ENCODE results near the gene PLCL2. TPM values are rescaled to one million over a fixed set of nuclear protein-coding genes. Genes with fewer than 3 reads are reported as not detected.

The PLCL2 gene
- total RNA-seq, 3 donors from 2014 or later, result 15.0 to 35.0 (median 18.8) TPM

DNA sequence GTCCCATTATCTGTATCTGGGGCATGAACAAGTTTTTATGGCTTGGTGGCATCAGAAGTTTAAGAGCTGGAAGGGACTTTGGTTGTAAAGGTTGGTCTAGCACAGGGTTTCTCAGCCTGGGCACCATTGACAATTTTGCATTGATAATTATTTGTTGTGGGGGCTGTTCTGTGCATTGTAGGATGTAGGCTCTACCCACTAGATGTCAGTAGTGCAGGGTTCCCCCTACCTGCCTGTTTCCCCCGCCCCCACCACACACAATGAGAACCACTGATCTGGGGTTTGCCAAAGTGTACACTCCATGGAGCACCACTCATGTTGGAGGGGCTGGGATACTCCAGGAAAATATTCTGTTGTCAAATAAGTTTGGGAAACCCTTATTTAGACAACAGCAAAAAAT is 42.7 kb downstream of the PLCL2 start:
- intact Hi-C loops (cut with DNase I, micrococcal nuclease), result no loop called here
- Histone ChIP-seq H3K9me3 (no peaks in the 10 kb centered on the region), H3K4me1 (ENCODE audit: low read depth) (no peaks in the 10 kb centered on the region), H3K4me3 (no peak overlapping the region), H3K36me3 (ENCODE audit: low read depth) (no peaks in the 10 kb centered on the region)
- TF ChIP-seq CTCF (IDR thresholded peaks at IDR 0.05), result no peak
- ATAC-seq (no peak), DNase-seq (no peak)

DNA sequence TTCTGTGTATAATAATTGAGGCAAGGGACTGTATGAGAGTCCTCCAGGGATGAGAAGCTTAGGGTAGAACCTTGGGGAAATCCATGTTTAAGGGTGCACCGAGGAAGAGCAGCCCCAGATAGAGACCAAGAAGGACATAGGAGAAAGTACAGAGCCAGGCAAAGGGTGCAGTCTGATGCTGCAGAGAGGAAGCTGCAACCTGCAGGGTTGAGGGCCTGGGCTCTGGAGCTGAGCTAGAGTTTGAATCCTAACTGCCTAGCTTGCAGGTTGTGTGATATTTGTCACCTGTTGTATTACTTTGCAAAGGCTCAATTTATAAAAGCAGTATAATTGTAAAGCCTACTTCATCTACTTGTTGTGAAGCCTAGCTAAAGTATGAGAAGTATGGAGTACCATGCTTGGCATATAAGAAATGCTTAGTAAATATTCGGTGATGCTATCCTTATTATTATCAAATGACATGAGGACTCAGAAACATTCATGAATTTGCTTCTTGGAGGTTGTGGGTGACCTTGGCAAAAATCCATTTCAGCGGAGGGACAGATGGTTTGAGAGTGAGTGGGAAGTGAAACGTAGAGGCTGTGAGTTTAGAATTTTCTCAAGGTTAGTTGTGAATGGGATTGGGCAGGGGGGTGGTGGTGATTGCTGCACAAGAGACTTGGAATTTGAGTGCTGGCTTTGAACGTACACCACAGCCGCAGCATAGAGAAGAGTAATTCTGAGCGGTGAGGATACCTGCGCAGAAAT is 43.8 kb downstream of the PLCL2 start:
- H3K9me3 ChIP-seq, result no peaks in the 10 kb centered on the region
- intact Hi-C loops (cut with DNase I, micrococcal nuclease), result no loop called here
- H3K4me3 ChIP-seq, result no peak overlapping the region
- H3K4me1 ChIP-seq (ENCODE audit: low read depth), result no peaks in the 10 kb centered on the region
- DNase-seq, result no peak
- H3K36me3 ChIP-seq (ENCODE audit: low read depth), result no peaks in the 10 kb centered on the region
- no peak for ATAC-seq
- no peak for TF ChIP-seq CTCF (IDR thresholded peaks at IDR 0.05)

- TF ChIP-seq CTCF (IDR thresholded peaks at IDR 0.05), result no peak
- intact Hi-C loops (cut with DNase I, micrococcal nuclease), result no loop called here
- ATAC-seq, result no peak
These were observed 44.6 kb downstream of the PLCL2 start for GRCh38 chr3:16929311-16929710.

GRCh38 chr3:16932877-16933276 is 48.1 kb downstream of the PLCL2 start:
- Histone ChIP-seq H3K36me3 (ENCODE audit: low read depth) (no peaks in the 10 kb centered on the region), H3K4me3 (no peak overlapping the region), H3K9me3 (no peaks in the 10 kb centered on the region), H3K4me1 (ENCODE audit: low read depth) (no peaks in the 10 kb centered on the region)
- ATAC-seq (no peak), DNase-seq (no peak)
- no peak for TF ChIP-seq CTCF (IDR thresholded peaks at IDR 0.05)
- intact Hi-C loops (cut with DNase I, micrococcal nuclease), result no loop called here

More at GRCh38 chr3:16929311-16929710, 44.6 kb downstream of the PLCL2 start:
- no peak for DNase-seq
- Histone ChIP-seq H3K36me3 (ENCODE audit: low read depth) (no peaks in the 10 kb centered on the region), H3K9me3 (no peaks in the 10 kb centered on the region), H3K4me1 (ENCODE audit: low read depth) (no peaks in the 10 kb centered on the region), H3K4me3 (no peak overlapping the region)

- Histone ChIP-seq H3K4me3 (no peak overlapping the region), H3K36me3 (ENCODE audit: low read depth) (no peaks in the 10 kb centered on the region), H3K9me3 (no peaks in the 10 kb centered on the region), H3K4me1 (ENCODE audit: low read depth) (no peaks in the 10 kb centered on the region)
- DNase-seq, result no peak
- no peak for ATAC-seq
- TF ChIP-seq CTCF (IDR thresholded peaks at IDR 0.05), result no peak
- intact Hi-C loops (cut with DNase I, micrococcal nuclease), result no loop called here
These were observed 51.0 kb downstream of the PLCL2 start for GRCh38 chr3:16935781-16936180.

Data from mucosa of descending colon (tissue), 3 donors.